GM18505 (cell line): ENCODE data around the gene IGLL5.
"Not testable (repeated sequence)": the region's sequence is repeated elsewhere in the genome, so short reads cannot be mapped to it uniquely, and the experiment has no call there.

Source experiments
- ATAC-seq: cut with Tn5 transposase; IDR thresholded peaks from one replicate; pipeline ENCODE4 v1.9.1; 2021; ENCODE audit not compliant: unreplicated experiment
- POLR2A ChIP-seq: IDR thresholded peaks from 4 replicates; pipeline ENCODE4 v1.6.1; 2011; ENCODE audit warnings: borderline replicate concordance; ENCODE audit not compliant: insufficient read depth, insufficient read length; ENCODE audit errors: extremely low read depth

IGLL5 gene

GRCh38 chr22:22916215-22916951, 28.8 kb downstream of the IGLL5 start:
- TF ChIP-seq POLR2A, result no peak
- no peak for ATAC-seq

GRCh38 chr22:22916952-22917290, 29.3 kb downstream of the IGLL5 start:
- TF ChIP-seq POLR2A, result no peak
- ATAC-seq, result no peak

- no peak for TF ChIP-seq POLR2A
- no peak for ATAC-seq
These were observed 29.8 kb downstream of the IGLL5 start for GRCh38 chr22:22917377-22917776.

- ATAC-seq, result no peak
- TF ChIP-seq POLR2A, result no peak
These were observed 30.8 kb downstream of the IGLL5 start for GRCh38 chr22:22918297-22918965.

DNA sequence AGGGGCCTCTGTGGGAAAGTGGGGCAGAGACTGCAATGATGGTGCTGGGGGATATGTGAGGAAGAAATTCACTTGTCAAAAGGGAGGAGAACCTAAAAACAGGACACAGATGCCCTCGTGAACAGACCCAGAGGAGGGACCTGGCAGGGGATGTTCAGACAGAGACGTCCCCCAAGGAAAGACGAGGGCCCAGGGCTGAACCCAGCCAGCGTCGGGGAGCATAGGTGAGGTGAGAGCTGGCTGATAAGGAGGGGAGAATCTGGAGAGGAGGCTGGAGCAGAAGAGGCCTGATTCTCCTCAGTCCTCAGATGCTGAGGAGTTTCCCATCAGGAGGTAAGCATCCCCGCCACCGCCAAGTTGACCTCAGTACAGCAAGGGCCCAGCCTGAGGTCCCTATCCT, 31.4 kb downstream of the IGLL5 start:
- TF ChIP-seq POLR2A, result no peak
- no peak for ATAC-seq

GRCh38 chr22:22920104-22920654, 32.6 kb downstream of the IGLL5 start:
- TF ChIP-seq POLR2A, result no peak

GRCh38 chr22:22920910-22921550, 33.4 kb downstream of the IGLL5 start:
- ATAC-seq, result no peak
- no peak for TF ChIP-seq POLR2A

More at GRCh38 chr22:22920104-22920654, 32.6 kb downstream of the IGLL5 start:
- no peak for ATAC-seq

DNA sequence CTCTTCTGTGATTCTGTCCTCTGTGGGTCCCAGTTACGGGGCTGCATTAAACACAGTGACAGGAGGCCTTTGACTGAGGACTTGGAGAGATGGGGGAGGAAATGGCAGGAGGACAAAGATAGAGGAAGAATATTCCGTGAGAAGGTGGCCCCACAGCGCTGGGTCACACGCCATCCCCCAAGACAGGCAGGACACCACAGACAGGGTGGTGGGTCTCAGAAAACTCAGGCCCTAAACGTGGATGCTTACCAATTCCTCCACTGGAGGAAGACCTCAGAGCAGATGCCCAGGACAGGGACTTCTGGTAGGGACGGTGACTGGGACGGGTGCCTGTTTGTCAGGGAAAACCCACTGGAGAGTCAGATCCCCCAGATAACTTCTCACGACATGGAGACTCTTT, 34.0 kb downstream of the IGLL5 start:
- ATAC-seq, result no peak
- TF ChIP-seq POLR2A, result no peak

DNA sequence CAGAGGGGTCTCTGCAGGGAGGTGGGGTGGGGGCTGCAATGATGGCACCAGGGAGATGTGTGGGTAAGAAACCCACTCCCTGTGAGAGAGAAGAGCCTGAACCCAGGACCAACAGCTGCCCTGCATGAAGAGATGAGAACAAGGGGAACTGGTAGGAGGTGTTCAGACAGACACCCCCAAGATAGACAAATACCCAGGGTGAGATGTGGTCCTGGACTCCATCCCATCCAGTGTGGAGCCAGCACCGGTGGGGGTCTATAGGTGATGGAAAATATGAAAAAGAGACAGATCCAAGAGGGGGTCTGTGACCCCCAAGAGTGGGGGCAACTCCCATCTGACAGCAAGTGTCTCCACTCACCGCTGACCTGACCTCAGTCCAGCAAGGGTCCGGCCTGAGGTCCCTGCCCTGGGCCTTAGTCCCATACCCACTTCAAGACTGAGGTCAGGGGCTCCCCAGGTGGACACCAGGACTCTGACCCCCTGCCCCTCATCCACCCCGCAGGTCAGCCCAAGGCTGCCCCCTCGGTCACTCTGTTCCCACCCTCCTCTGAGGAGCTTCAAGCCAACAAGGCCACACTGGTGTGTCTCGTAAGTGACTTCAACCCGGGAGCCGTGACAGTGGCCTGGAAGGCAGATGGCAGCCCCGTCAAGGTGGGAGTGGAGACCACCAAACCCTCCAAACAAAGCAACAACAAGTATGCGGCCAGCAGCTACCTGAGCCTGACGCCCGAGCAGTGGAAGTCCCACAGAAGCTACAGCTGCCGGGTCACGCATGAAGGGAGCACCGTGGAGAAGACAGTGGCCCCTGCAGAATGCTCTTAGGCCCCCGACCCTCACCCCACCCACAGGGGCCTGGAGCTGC, 34.7 kb downstream of the IGLL5 start:
- ATAC-seq, result not testable (repeated sequence)

DNA sequence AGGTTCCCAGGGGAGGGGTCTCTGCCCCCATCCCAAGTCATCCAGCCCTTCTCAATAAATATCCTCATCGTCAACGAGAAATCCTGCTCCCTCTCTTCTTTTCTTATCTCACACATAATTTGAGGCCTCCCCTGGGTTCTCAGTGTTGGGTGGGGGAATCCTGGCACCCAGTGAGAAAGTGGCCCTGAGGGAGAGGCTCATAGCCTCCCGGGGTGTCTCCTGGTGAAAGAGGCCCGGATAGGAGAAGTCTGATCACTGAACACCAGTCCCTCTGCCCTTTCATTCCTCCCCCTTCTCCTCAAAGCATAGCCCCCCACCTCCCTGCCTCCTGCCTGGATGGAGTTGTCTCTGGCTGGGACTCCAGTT, 35.3 kb downstream of the IGLL5 start:
- no peak for TF ChIP-seq POLR2A
- no peak for ATAC-seq

GRCh38 chr22:22923379-22923778, 35.8 kb downstream of the IGLL5 start:
- no peak for TF ChIP-seq POLR2A
- no peak for ATAC-seq

DNA sequence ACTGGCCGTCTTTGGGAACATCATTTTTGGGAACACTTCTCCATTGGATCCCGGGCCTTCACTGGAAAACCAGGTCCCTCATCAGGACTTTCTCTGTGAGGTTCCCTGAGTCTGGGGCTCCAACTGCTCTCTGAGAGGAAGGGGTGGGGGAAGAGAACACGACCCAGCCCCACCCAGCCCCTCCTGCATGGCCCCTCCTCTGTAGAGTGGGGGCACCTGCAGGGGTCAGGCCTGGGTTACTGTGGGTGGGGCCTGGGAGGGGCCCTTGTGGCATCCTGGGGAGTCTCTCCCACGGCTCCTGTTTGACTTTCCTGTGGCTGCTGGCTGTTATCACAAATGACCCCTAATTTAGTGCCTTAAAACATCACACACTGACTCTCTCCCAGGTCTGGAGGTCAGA, 36.3 kb downstream of the IGLL5 start:
- no peak for ATAC-seq
- no peak for TF ChIP-seq POLR2A
